CD4-positive, alpha-beta T cell treated with Interleukin-4 for 1 hour (primary cell): ENCODE measurements around the gene ANAPC7.
"Not testable (repeated sequence)": the region's sequence is repeated elsewhere in the genome, so short reads cannot be mapped to it uniquely, and the experiment has no call there.

Experiments used
- DNase-seq, 2 donors: peaks; one replicate each; pipeline ENCODE4 v3.0.0-alpha.2; 2020 to 2022

Gene ANAPC7

GRCh38 chr12:110348431-110349059 is 55.0 kb downstream of the ANAPC7 start:
- DNase-seq: no peak

GRCh38 chr12:110347767-110348166 is 55.7 kb downstream of the ANAPC7 start:
- no peak for DNase-seq

GRCh38 chr12:110345963-110346362 is 57.5 kb downstream of the ANAPC7 start:
- DNase-seq: no peak

- no peak for DNase-seq
Measured at GRCh38 chr12:110345176-110345661, 58.3 kb downstream of the ANAPC7 start.

- no peak for DNase-seq
Measured at GRCh38 chr12:110344657-110345056, 58.9 kb downstream of the ANAPC7 start.

GRCh38 chr12:110343736-110344555 is 59.6 kb downstream of the ANAPC7 start:
- no peak for DNase-seq

- DNase-seq: no peak
Measured at GRCh38 chr12:110343114-110343513, 60.4 kb downstream of the ANAPC7 start.

GRCh38 chr12:110342157-110342556 is 61.4 kb downstream of the ANAPC7 start:
- no peak for DNase-seq

GRCh38 chr12:110340706-110341105 is 62.8 kb downstream of the ANAPC7 start:
- no peak for DNase-seq

- DNase-seq: not testable (repeated sequence)
Measured at GRCh38 chr12:110340261-110340660, 63.2 kb downstream of the ANAPC7 start.

GRCh38 chr12:110339184-110339952 is 64.1 kb downstream of the ANAPC7 start:
- no peak for DNase-seq

GRCh38 chr12:110338754-110339153 is 64.8 kb downstream of the ANAPC7 start:
- DNase-seq: no peak

- DNase-seq: no peak
Measured at GRCh38 chr12:110337912-110338710, 65.4 kb downstream of the ANAPC7 start.

GRCh38 chr12:110335481-110336045 is 67.9 kb downstream of the ANAPC7 start:
- DNase-seq: no peak

- no peak for DNase-seq
Measured at GRCh38 chr12:110333201-110333600, 70.3 kb downstream of the ANAPC7 start.

GRCh38 chr12:110330544-110330943 is 73.0 kb downstream of the ANAPC7 start:
- no peak for DNase-seq

- DNase-seq: no peak
Measured at GRCh38 chr12:110330124-110330523, 73.4 kb downstream of the ANAPC7 start.

GRCh38 chr12:110329710-110330109 is 73.8 kb downstream of the ANAPC7 start:
- DNase-seq: no peak
